Measurements from ENCODE around the gene ZFHX3. TPM values are rescaled to one million over a fixed set of nuclear protein-coding genes. Genes with fewer than 3 reads are reported as not detected.

ZFHX3 gene
- total and polyA plus RNA-seq, 2 of the 8 experiments (the other 6 are each of a cell fraction or from before 2014, with no cell fraction given) = 0.08 to 0.99 TPM

GRCh38 chr16:72895951-72896350 is 152.0 kb downstream of the ZFHX3 start:
- Histone ChIP-seq H2BK20ac (ENCODE audit: low read length) (no peak overlapping the region), H3K4me1 (replicated peaks in 1 of 4; ENCODE audit: control insufficient read depth in 3 of 4, insufficient read depth in 4 of 4, low read length in 3 of 4) (no peaks in the 10 kb centered on the region), H3K9me3 (ENCODE audit: insufficient read depth in 2 of 2, low read depth in 1 of 2, low read length in 1 of 2) (no peaks in the 10 kb centered on the region), H3K79me2 (ENCODE audit: control insufficient read depth in 1 of 2, insufficient read depth in 2 of 2, low read length in 2 of 2) (no peaks in the 10 kb centered on the region), H3K27me3 (replicated peaks in 1 of 4; ENCODE audit: control insufficient read depth in 3 of 4, extremely low read depth in 1 of 4, insufficient read depth in 3 of 4, low read length in 3 of 4) (no peaks in the 10 kb centered on the region; a peak in 1 of 7 replicates), H3K36me3 (ENCODE audit: control insufficient read depth in 2 of 4, insufficient read depth in 4 of 4, low read length in 3 of 4) (no peaks in the 10 kb centered on the region), H3K4ac (replicated peaks; ENCODE audit: insufficient read length, low read depth, low read length) (no peak overlapping the region), H3K14ac (ENCODE audit: insufficient read length) (no peak overlapping the region), H2BK15ac (ENCODE audit: low read length) (no peak overlapping the region), H2AK5ac (ENCODE audit: low read depth, low read length) (no peak overlapping the region), H3K56ac (replicated peaks; ENCODE audit: insufficient read length, low read depth, low read length) (no peak overlapping the region), H2BK12ac (ENCODE audit: low read depth, low read length) (no peak overlapping the region), H3K4me3 (ENCODE audit: extremely low read depth in 1 of 4, insufficient read depth in 2 of 4, low read depth in 3 of 4, low read length in 4 of 4) (no peak overlapping the region), H4K20me1 (replicated peaks in 1 of 2; ENCODE audit: control insufficient read depth in 1 of 2, insufficient read depth in 2 of 2, low read length in 2 of 2) (no peaks in the 10 kb centered on the region), H3K23ac (ENCODE audit: insufficient read length) (no peak overlapping the region), H2AFZ (ENCODE audit: low read length) (no peak overlapping the region), H4K91ac (replicated peaks; ENCODE audit: insufficient read length, low read length) (no peak overlapping the region), H2BK5ac (ENCODE audit: low read depth, low read length) (no peak overlapping the region), H2BK120ac (replicated peaks; ENCODE audit: low read depth, low read length) (no peak overlapping the region), H3K18ac (ENCODE audit: extremely low read depth, low read length) (no peak overlapping the region), H3K9ac (replicated peaks in 1 of 4; ENCODE audit: extremely low read depth in 1 of 4, low read depth in 3 of 4, low read length in 3 of 4) (no peak overlapping the region), H3K27ac (ENCODE audit: low read depth, low read length) (no peak overlapping the region), H4K5ac (ENCODE audit: insufficient read length, low read depth, low read length) (no peak overlapping the region), H3K4me2 (ENCODE audit: insufficient read depth in 1 of 2, low read depth in 2 of 2, low read length in 2 of 2) (no peak overlapping the region), H3K23me2 (ENCODE audit: low read depth, low read length) (no peaks in the 10 kb centered on the region), H3K79me1 (ENCODE audit: low read depth, low read length) (no peaks in the 10 kb centered on the region), H4K8ac (ENCODE audit: extremely low read depth, insufficient read depth, low read length) (no peak overlapping the region)
- WGBS, 2 experiments (ENCODE audit: extremely low coverage in 1 of 2, insufficient coverage in 1 of 2, insufficient read length in 1 of 2, insufficient replicate concordance in 2 of 2, low coverage in 1 of 2, low lambda C conversion rate in 2 of 2, missing lambda C conversion rate in 1 of 2) = 91% methylated on average over 11 of the region's 11 CpGs; no CpG with 5 or more reads in 1 of the 2 experiments
- no peak for FAIRE-seq
- ChIA-PET POLR2A (ENCODE audit: partially characterized antibody) (no interaction called here), CTCF (ENCODE audit: partially characterized antibody) (no interaction called here)
- TF ChIP-seq SAP30 (IDR thresholded peaks at IDR 0.05; ENCODE audit: insufficient read depth, insufficient replicate concordance, low read length) = no peak
- TF ChIP-seq SIRT6 (IDR thresholded peaks at IDR 0.05; ENCODE audit: low read length) = no peak
- no peak for TF ChIP-seq CHD2 (IDR thresholded peaks at IDR 0.05; ENCODE audit: low read length)
- TF ChIP-seq YY1 (IDR thresholded peaks at IDR 0.05; ENCODE audit: low read depth, low read length) = no peak
- TF ChIP-seq MAX (IDR thresholded peaks at IDR 0.05) = no peak
- no peak for TF ChIP-seq CBX5 (IDR thresholded peaks at IDR 0.05; ENCODE audit: low read depth, low read length)
- DNase-seq (ENCODE audit: low read depth in 1 of 2, low spot score in 2 of 2) = no peak
